LNCAP (cell line): ENCODE data around the gene TMPRSS12.

ENCODE experiments used
- CTCF ChIP-seq: fragments of 450-650 bp; IDR thresholded peaks from 2 replicates; pipeline ENCODE4 v1.5.1; 2017; ENCODE audit warnings: mild to moderate bottlenecking

The TMPRSS12 gene

GRCh38 chr12:50924131-50924438, 81.4 kb downstream of the TMPRSS12 start:
- TF ChIP-seq CTCF = no peak

- TF ChIP-seq CTCF = no peak
Measured at GRCh38 chr12:50924439-50925341, 82.0 kb downstream of the TMPRSS12 start.

GRCh38 chr12:50925342-50925651, 82.6 kb downstream of the TMPRSS12 start:
- no peak for TF ChIP-seq CTCF

DNA sequence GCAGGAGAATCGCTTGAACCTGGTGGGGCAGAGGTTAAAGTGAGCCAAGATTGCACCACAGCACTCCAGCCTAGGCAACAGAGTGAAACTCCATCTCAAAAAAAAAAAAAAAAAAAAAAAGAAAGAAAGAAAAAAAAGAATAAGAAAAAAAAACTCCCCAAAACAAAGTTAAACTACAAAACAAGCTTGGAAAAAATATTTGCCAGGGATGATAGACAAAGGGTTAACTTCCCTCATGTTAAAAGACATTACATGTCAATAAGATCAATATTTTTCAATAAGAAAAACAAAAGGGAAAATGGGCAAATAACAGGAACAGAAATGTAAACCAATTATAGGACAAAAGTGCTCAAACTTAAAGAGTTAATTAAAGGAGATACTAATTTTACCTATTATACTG, 83.2 kb downstream of the TMPRSS12 start:
- no peak for TF ChIP-seq CTCF

DNA sequence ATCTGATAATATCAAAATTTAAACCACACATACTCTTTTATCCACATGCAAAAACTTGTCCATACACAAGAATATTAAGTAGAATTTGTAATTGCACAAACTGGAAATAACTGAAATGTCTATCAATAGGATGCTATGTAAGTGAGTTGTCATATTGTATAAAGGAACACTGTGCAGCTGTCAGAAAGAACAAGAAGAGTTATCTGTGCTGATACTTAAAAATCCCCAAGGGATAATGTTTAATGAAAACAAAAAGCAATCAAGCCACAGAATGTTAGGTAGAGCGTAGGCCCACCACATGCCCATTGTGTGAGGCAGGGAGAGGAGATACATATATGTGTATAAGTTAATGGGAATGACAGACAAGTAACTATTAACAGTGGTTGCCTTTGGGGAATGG, 83.7 kb downstream of the TMPRSS12 start:
- TF ChIP-seq CTCF = no peak

- TF ChIP-seq CTCF = no peak
Measured at GRCh38 chr12:50927356-50927755, 84.6 kb downstream of the TMPRSS12 start.

- no peak for TF ChIP-seq CTCF
Measured at GRCh38 chr12:50927766-50928224, 85.1 kb downstream of the TMPRSS12 start.

DNA sequence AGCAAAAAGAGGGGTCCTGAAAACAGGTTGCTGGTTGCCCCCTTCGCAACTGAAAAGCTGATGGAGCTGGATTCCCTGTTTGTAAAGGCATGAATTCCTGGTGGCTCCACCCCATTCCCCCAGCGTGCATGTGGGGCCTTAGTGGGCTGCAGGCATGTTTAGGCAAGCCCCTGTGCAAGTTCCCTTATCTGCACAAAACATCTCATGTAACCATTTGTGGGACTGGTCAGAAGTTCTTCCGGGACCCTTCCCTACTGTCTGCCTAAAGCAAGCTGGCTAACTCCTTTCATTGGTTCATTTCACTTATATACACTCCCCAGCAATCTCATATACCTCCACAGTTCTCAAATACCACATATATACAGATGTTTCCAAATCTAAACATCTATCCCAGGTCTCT, 85.7 kb downstream of the TMPRSS12 start:
- TF ChIP-seq CTCF = no peak
